GM18526 (cell line): Measurements from ENCODE around the gene IL11RA.

Experiments
- POLR2A ChIP-seq: IDR thresholded peaks from 3 replicates; pipeline ENCODE4 v1.6.1; 2011; ENCODE audit not compliant: insufficient read length; ENCODE audit errors: extremely low read depth

IL11RA gene

DNA sequence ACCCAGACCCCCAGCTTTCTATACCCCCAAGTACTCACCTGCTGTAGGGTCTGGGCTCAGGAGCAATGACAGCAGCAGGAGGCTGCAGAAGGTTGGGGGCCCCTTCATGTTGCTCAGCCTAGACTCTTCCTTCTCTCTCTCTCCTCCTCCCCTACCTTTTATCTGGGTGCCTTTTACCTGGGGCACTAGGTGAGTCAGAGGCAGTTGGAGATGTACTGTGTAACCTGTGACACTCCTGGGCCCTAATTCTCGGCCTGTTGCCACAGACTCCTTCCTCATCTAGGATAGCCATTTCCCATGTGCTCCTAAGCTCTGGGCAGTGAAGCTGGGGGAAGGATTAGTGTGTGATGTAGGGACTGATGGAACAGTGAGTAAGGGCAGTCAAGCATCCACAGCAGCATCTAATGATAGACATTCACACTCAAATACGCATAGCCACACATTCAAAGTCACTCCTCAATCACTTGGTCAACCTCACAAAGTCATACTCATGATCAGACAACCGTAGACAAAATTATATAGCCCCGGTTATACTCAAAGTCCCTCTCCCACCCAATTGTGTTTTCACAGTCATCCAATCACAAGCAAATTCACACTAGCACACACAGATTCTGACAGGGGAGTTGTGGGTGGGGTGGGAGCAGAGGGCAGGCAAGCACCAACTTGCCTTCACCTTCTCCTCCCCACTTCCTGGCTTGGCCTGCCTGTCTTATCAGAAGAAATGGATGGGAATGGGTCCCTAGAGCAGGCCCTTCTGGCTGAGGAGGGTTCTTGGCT lies 10.7 kb downstream of the IL11RA start, which contains the start of gene CCL27:
TSS of gene CCL27 (minus strand) at position 132 of the 777 bp plus-strand sequence. CDS start at position 108, 24 bp downstream.
- TF ChIP-seq POLR2A = no peak

- TF ChIP-seq POLR2A = no peak
Measured at GRCh38 chr9:34663303-34663605, 11.3 kb downstream of the IL11RA start.

DNA sequence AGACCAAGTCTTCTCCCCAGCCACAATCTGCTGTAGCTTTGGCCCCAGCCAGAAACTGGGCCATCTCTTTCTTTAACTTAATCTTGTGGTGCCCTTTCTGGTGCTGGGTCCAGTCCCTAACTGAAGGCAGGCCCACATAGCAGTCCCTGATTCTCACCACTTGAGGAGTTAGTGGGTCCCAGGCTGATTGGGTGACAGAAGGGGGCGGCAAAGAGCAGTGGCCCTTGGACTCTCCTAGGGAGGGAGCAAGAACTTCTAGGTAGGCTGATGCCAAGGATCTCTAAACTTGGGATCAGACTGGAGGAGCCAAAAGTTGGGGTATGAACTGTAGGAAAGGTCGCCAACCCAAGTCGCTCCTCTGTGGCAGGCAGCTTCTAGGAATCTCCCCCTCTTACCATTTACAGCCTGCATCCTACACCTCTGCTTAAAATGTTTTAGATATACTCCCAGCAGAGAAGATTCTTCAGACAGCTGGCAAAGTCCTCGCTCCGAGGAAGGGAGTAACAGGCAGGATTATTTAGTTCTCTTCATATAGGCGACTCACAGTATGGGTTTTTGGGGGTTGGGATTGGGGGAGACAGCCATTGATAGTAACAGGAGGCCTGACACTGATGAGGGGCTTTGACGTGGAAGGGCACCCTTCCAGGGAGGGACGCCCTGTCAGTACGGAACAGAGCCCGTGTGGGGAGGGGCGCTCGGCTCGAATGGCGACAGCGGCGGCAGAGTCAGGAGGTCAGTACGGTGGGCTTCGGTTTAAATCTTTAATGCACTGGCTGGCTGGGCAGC lies 12.5 kb downstream of the IL11RA start:
- TF ChIP-seq POLR2A = no peak

- TF ChIP-seq POLR2A = no peak
Measured at GRCh38 chr9:34665067-34665380, 13.0 kb downstream of the IL11RA start.

- no peak for TF ChIP-seq POLR2A
Measured at GRCh38 chr9:34665381-34666250, 13.6 kb downstream of the IL11RA start.

- no peak for TF ChIP-seq POLR2A
Measured at GRCh38 chr9:34669809-34670562, 18.0 kb downstream of the IL11RA start.

GRCh38 chr9:34671307-34671706 lies 19.3 kb downstream of the IL11RA start:
- TF ChIP-seq POLR2A = no peak

DNA sequence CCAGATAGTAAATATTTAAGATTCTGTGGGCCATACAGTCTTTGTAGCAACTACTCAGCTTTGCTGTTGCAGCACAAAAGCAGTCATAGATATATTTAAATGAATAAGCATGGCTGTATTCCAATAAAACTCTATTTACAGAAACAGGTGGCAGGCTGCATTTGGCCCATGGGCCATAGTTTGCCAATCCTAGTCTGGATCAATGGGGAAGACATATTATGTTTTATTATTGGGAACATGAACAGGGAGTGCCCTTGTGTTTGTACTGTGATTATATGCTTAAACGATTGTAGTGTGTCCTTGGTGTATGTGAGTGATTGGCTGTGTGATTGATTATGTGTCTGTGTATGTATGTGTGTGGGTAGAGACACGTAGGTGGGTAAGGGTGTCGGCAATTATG lies 22.5 kb downstream of the IL11RA start:
- TF ChIP-seq POLR2A = no peak

DNA sequence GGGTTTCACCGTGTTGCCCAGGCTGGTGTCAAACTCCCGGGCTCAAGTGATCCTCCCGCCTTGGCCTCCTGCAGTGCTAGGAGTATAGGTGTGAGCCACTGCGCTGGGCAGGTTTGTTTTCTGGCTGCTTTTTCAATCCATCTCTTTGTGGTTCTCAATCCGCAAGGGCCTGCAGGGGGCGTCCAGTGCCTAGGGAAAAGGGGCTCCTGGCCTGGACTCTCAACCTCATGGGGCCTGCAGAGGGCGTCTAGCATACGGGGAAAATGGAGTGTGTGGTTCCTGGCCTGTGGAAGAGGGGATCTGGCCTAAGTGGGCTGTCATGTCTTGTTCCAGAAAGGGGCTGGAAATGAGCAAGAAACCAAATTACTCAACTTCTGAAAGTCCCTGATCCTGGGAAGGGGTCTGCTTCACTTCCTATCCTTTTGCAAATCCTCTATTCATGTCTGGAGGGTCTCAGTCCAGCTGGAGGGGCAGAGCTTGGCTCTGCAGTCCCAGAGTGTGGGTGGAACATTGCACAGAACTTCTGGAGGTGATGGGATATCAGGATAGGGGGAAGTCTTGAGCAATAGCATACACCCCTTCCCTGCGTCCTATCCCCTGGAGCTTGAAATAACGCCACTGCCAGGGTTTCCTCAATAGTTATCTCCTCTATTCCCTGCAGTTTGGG lies 23.2 kb downstream of the IL11RA start:
- no peak for TF ChIP-seq POLR2A

DNA sequence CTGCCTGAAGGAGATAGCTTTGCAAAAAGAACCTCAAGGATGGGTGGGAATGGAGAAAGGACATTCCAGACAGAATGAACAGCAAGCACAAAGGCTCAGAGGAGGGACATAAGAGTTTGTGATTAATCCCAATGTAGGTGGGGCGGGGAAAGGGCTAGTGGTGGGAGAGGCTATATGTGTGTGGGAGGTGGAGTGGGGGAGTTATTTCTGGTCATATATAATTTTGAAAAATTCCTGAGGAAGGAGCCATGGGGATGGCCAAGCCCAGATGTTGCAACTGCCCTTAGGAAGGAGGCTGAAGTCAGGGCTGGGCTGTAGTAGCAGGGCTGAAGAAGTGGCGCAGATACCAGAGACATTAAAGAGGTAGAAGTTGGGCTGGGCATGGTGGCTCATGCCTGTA lies 23.9 kb downstream of the IL11RA start:
- TF ChIP-seq POLR2A = no peak

DNA sequence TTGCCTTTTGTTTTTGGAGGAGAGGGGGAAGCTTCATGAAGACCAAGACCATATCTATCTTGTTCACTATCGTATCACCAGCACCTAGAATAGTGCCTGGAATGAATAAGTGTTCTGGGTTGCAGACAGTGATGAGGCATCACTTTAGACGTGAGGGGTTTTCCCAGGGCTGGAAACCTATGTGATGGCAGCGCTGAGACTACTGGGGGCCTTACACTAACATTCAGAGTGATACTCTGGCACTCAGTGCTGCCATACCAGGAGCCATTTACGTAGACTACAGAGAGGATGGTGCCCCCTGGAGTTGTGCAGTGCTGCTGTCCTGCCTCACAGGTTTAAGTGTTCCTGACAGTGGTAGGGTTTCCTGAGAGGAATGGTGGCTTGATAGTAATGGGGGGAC lies 32.2 kb downstream of the IL11RA start:
- no peak for TF ChIP-seq POLR2A

- no peak for TF ChIP-seq POLR2A
Measured at GRCh38 chr9:34684816-34685215, 32.8 kb downstream of the IL11RA start.

DNA sequence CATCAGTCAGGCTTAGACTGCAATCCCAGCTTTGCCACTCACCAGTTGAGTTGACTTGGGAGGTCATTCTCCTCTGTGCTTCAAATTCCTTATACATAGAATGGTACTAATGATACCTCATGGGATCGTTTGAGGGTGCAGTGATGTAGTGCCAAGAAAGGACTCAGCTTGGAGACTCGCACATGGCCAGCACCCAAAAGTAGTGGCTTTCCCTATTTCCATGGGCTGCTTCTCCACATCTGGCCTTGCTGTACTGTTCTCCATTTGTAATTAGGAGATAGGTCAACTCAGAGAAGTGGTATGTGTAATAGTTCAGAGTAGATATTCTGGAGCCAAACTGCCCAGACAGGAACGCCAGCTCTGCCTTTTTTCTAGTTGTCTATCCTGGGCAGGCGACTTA lies 33.6 kb downstream of the IL11RA start:
- no peak for TF ChIP-seq POLR2A

DNA sequence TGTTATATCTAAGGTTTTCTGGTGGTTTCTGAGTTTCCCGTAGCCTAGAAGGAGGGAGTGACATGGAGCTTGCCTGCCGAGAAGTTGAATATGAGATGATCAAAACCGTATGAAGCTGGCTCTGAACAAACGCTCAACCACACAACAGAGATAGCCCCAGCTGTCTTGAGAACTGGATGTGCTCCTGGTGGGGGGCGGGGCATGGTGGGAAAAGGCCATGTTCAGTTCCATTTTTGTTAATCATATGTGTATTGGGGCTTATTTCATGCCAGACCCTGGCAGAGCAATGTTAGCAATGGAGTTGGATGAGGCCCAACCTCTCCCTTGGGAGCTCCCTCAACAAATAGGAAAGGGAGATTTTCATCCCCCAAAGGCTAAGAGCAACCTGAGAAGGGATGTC lies 34.2 kb downstream of the IL11RA start:
- no peak for TF ChIP-seq POLR2A
